ENCODE data around the gene GJA3.

DNA sequence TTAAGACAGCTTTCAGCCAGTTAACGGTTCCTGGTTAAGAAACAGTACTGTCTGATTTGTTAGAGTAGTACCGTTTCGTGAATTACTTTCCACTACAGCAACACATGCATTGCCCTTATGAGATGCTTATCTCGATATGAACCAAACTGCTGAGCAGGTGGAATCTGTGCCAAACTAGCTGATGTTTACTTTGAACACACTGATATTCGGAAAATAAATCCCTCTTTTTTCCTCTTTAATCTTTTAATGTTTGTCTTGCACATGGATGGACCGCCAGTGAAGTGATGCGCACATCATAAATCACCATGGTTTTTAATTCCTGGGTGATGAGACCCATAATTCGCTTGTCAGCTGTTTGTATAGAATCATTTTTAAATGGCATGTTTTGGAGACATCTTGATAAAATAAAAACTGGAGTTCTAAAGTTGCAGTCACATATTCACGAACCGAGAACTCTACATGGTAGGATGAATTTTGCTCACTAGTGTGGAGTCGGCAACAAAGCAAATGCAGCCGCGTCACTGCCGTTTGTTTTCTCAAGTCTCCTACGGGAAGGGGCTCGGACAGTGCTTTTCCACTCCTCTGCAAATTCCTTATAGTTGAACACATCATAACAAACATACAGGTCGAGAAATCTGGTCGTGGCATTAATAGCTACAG, 1.1 kb downstream of the GJA3 start:
- TF ChIP-seq CTCF (IDR thresholded peaks at IDR 0.05) (no peak), POLR2A (IDR thresholded peaks at IDR 0.05; ENCODE audit: low read depth) (no peak), POLR2AphosphoS5 (IDR thresholded peaks at IDR 0.05) (no peak), EP300 (IDR thresholded peaks at IDR 0.05) (no peak)
